ENCODE data around the gene USP9Y.
A peak's percentile ranks its signal among the peaks of the same experiment; 100 is the strongest.

Gene USP9Y

DNA sequence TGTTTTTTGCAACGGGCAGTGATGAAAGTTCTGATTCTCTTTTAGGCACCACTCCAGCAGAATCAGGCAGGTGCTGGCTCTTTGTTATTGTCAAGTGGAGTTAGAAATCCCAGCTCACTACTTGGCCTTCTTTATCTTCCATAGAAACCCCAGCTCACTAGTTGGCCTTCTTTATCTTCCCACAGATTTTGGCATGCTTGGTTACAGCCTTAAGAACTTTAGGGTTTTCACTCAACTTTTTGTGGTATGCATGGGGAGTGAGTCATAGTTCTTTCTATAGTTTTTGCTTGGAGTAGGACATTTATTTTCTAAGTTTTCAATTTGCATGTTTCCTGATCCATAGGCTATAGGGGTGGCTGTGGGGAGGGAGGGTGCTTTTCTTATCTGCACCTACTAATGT is 55.0 kb downstream of the USP9Y start:
- FAIRE-seq (peak; percentile 58), DNase-seq (ENCODE audit: low spot score) (no peak)

DNA sequence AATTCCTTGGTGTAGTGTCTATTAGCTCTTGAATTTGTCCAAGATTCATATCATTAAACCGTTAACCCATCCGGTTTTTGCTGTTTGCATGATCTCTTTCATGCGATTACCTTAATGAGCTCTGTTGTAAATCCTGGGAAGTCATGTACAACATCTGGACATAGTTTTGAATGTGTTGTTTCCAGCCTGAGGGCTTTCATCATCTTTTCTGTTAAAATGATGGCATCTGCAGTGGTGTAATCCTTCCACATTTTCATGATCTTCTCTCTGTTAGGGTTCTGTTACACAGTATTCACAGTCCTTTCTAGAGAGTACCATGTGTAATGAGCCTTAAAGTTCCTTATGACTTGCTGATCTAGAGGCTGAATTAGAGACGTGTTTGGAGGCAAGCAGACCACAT is 64.9 kb downstream of the USP9Y start:
- DNase-seq (ENCODE audit: low spot score): no peak
- FAIRE-seq: no peak

DNA sequence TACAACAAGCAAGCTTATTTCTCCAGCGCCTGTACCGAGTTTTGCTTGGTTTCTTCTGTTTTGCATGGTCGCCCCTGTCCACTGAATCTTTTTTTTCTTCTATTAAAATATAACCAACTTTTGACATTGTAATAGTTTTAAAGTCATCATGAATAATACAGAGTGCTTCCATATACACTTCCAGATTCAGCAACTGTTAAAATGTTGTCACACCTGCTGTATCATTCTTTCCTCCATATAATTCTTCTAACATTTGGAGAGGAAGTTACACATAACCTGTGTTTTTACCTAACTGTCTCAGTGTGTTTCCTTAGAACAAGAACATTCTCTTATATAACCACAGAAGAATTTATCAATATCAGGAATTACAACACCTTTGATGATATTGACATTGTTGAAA is 83.5 kb downstream of the USP9Y start:
- FAIRE-seq: peak; percentile 60

GRCh38 chrY:12793999-12794398 is 93.0 kb downstream of the USP9Y start:
- FAIRE-seq (no peak), DNase-seq (ENCODE audit: low spot score) (no peak)

More for the DNA sequence above, 83.5 kb downstream of the USP9Y start:
- DNase-seq (ENCODE audit: low spot score): no peak

GRCh38 chrY:12808046-12808445 is 107.0 kb downstream of the USP9Y start:
- peak; percentile 90 for FAIRE-seq
- peak; percentile 51 for DNase-seq (ENCODE audit: low spot score)

DNA sequence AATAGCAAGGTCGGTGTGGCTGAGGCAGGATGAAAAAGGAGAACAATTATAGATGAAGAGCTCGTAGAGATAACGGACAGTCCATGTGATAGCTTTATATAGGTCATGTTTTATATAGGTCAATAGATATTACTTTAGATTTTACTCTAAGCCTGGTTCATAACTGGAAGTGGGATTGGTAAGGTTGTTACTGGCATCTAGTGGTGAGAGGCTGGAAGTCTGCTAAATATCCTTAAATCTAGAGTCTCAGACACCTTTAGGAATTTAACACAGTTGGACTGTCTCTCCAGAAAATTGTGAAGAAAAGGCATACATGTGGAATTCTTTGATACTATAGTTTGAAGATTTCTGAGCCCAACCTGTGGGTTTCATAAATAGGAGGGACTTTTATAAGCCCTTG is 108.0 kb downstream of the USP9Y start:
- DNase-seq (ENCODE audit: low spot score) (peak; percentile 32), FAIRE-seq (peak; percentile 34)

DNA sequence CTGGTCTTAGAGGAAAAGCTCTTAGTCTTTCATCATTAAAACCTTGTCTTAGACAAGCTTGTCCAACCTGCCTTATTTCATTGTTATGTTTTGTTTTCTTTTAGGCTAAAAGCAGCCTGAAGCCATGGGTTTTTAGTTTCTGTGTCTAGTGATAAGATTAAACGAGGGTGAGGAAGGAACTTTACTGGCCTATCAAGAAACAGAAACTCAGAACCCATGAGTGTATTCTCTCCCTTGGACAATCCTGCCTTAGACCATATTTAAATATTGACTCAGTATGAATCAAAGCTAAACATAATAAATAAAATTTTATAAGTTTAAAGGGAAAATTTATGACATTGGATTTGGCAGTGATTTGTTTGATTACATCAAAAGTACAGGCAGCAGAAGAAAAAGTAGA is 122.4 kb downstream of the USP9Y start:
- no peak for DNase-seq (ENCODE audit: low spot score)
- FAIRE-seq: no peak

GRCh38 chrY:12826791-12827190 is 125.8 kb downstream of the USP9Y start:
- peak; percentile 16 for DNase-seq (ENCODE audit: low spot score)
- FAIRE-seq: peak; percentile 54

GRCh38 chrY:12833284-12833683 is 132.3 kb downstream of the USP9Y start:
- DNase-seq (ENCODE audit: low spot score): no peak
- FAIRE-seq: no peak

- no peak for DNase-seq (ENCODE audit: low spot score)
- FAIRE-seq: no peak
Observed at GRCh38 chrY:12837550-12837949, 136.5 kb downstream of the USP9Y start.

GRCh38 chrY:12841368-12841767 is 140.3 kb downstream of the USP9Y start:
- DNase-seq (ENCODE audit: low spot score) (no peak), FAIRE-seq (no peak)

DNA sequence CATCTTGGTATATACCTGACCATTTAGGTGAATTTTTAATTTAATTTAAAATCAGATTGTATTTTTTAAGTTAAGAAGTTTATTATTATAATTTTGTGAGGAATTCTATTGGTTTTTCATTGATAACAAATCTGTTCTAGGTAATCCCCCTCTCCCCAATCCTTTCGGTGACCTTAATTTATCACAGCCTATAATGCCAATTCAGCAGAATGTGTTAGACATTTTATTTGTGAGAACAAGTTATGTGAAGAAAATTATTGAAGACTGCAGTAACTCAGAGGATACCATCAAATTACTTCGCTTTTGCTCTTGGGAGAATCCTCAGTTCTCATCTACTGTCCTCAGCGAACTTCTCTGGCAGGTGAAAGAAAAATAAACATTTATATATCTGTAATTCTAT is 145.8 kb downstream of the USP9Y start:
- FAIRE-seq (no peak), DNase-seq (ENCODE audit: low spot score) (no peak)

DNA sequence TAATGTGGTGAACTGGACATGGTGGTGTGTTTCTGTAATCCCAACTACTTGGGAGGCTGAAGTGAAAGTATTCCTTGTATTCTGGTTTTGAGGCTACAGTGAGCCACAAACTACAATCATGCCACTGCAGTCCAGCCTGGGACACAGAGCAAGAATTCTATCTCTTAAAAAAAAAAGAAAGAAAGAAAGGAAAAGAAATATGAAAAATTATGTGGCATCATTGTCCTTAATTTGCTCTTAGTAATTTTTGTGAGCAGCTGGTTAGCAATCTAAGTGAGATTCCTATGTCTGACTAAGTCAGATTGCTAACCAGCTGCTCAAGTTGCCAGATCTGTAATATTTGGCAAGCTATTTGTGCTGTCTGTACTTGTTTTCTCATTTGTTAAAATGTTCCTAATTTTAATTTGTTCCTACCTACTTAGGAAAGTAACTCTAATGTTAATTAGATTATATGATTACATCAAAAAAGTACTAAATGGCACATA is 154.8 kb downstream of the USP9Y start:
- FAIRE-seq (no peak), DNase-seq (ENCODE audit: low spot score) (no peak)

DNA sequence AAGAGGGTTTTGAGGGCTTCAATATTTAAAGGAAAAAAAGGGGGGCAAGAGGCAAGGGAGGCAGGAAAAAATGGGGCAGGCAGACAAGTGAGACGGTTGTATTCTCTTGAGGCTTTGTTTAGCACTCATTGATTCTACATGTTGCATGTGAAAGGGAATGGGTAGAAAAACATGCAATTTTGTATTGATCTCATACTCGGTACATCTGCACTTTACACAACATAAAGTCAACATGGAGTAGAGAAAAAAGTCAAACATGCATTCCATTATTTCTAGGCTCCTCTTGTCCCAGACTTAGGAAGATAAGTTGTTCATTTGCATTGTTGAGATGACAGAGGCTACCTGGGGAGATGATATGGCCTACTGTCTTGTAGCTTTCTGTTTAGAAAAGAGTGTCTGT is 166.9 kb downstream of the USP9Y start:
- FAIRE-seq: no peak
- DNase-seq (ENCODE audit: low spot score): no peak

GRCh38 chrY:12896973-12897372 is 195.9 kb downstream of the USP9Y start:
- no peak for FAIRE-seq
- no peak for DNase-seq (ENCODE audit: low spot score)

DNA sequence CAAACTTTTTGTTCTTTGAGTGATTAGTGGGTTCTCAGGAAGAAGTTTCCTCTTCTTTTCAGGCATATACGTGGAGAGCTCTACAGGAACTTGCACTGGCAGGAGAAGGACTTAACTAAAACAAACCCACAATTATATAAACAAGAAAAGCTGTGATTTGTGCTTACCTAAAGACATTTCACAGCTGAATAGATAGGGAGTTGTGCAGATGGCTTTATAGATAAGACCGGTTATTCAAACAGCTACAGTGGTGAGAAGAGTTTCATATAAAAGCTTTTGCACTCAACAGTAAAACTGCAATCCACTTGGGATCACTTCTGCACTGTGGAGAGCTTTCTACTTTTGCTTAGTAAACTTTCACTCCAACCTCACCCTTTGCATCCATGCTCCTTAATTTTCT is 197.6 kb downstream of the USP9Y start:
- DNase-seq (ENCODE audit: low spot score): no peak
- no peak for FAIRE-seq

- FAIRE-seq (peak; percentile 92), DNase-seq (ENCODE audit: low spot score) (peak; percentile 90)
Observed at GRCh38 chrY:12904618-12905516, 203.8 kb downstream of the USP9Y start, which contains the start of gene DDX3Y. Gene DDX3Y (plus strand): TSS chrY:12904868. CDS start chrY:12904937, 69 bp downstream.

DNA sequence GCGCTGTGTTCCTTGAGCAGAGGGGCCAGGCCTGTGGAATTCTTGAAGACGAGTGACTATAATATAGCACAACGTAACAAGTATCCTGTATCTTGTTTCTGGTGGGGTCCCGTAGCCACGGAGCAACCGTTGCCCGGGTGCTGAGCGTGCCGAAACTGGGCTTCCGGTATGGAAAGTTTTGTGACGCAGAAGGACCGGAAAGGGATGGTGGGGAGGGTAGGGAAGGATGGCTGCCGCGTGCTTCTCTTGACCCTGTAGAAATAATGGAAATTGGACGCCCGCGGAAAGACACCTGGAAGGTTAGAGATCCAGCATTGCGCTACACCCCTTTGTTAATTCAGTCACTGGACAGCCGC is 204.5 kb downstream of the USP9Y start:
- DNase-seq (ENCODE audit: low spot score) (peak; percentile 58), FAIRE-seq (peak; percentile 51)

DNA sequence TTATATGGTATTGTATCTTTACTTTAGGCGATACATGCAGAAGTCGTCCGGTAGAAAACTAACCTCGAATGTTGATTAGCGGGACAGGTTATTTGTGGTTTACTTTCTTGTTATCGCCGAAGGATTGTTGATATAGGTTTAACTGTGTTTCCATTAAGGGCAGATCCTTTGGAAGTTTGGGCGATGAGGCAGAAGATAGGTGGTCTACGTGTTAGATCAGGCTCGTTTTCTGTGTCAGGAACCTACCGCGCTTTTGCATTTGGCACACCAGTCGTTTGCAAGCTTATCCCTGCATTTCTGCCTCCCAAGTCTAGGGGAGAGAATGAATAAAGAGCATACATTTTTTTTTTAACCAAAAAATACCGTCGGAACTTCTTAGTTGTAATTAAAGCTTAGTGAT is 204.9 kb downstream of the USP9Y start:
- no peak for DNase-seq (ENCODE audit: low spot score)
- FAIRE-seq: no peak
